RWPE1 (cell line): ENCODE data around the gene GPR107.

Experiments
- CTCF ChIA-PET: fragments of 350-600 bp; sonication (Branson Sonifier 250); formaldehyde crosslinking; extraction: SDS; loops from one replicate; lab custom pipeline; 2021; lab: Yijun Ruan, JAX
- POLR2A ChIA-PET: fragments of 400-600 bp; formaldehyde crosslinking; extraction: SDS; loops from one replicate; lab custom pipeline; 2020; ENCODE audit warnings: antibody characterized with exemption; ENCODE audit not compliant: low non-redundant PET; lab: Yijun Ruan, JAX
- DNase-seq: peaks from one replicate; pipeline ENCODE4 v3.0.0; 2012; ENCODE audit warnings: low spot score
- H3K27ac ChIP-seq: fragments of 450-650 bp; 2 replicates; pipeline ENCODE4 v1.5.1; 2017
- TF ChIP-seq, protein P1 (sequence below): fragments of 450-650 bp; conservative IDR thresholded peaks from 2 replicates; pipeline ENCODE4 v1.5.1; 2017; ENCODE audit warnings: low read depth, mild to moderate bottlenecking

GPR107 gene

DNA sequence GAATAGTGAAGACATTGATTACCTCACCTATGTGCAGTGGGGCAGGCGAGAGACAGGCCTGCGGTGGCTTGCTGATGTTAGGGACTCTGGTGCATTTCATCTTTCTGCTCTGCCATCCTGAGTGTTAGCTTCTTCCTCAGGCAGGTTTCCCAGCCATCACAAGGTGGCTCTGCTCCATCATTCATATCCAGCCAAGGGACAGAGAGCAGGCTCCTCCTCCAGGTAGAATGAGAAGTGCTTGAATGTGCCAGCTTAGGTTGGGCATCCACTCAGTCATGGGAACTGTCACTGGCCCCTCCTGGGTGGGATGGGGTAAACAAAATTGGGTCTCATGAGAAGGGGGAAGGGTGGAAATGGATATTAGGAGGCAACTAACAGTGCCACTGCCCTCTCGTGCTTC lies 24.8 kb downstream of the GPR107 start:
- ChIA-PET POLR2A (no interaction called here), CTCF (interaction anchor here (0.6 to 1.0 kb wide), 2 partner anchors 192 to 256 kb away, joined by 3 to 6 read pairs; no protein-coding TSS in a partner anchor)
- H3K27ac ChIP-seq, result no peak overlapping the region
- TF ChIP-seq, protein P1, sequence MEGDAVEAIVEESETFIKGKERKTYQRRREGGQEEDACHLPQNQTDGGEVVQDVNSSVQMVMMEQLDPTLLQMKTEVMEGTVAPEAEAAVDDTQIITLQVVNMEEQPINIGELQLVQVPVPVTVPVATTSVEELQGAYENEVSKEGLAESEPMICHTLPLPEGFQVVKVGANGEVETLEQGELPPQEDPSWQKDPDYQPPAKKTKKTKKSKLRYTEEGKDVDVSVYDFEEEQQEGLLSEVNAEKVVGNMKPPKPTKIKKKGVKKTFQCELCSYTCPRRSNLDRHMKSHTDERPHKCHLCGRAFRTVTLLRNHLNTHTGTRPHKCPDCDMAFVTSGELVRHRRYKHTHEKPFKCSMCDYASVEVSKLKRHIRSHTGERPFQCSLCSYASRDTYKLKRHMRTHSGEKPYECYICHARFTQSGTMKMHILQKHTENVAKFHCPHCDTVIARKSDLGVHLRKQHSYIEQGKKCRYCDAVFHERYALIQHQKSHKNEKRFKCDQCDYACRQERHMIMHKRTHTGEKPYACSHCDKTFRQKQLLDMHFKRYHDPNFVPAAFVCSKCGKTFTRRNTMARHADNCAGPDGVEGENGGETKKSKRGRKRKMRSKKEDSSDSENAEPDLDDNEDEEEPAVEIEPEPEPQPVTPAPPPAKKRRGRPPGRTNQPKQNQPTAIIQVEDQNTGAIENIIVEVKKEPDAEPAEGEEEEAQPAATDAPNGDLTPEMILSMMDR, result no peak
- DNase-seq, result no peak

DNA sequence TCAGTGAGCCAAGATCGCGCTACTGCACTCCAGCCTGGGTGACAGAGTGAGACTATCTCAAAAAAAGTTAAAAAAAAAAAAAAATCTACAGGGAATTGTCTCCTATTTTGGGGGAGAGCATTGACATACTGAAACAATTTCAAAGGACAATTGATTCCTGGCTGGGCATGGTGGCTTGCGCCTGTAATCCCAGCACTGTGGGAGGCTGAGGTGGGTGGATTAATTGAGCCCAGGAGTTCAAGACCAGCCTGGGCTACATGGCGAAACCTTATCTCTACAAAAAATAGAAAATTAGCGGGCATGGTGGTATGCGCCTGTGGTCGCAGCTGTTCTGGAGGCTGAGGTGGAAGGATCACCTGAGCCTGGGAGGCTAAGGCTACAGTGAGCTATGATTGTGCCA lies 30.6 kb downstream of the GPR107 start:
- TF ChIP-seq, protein P1, result no peak
- POLR2A ChIA-PET, result no interaction called here
- DNase-seq, result no peak
- CTCF ChIA-PET, result no interaction called here
- H3K27ac ChIP-seq, result no peak overlapping the region

DNA sequence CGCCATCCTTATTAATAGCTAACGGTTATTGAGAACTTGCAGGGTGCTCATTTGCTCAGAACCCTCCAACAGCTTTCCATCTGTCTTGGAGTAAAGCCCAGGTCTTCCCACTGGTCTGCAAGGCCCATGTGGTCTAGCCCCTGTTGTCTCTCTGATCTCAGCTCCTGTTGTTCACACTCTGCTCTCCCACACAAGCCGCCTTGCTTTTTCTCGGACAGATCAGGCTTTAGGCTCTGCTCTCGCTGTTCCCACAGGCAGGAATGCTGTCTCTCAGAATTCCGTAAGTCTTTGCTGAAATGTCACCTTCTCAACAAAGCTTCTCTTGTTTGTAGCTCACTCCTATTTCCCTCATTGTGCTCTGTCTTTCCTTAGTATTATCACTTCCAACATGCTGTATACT lies 34.3 kb downstream of the GPR107 start:
- TF ChIP-seq, protein P1, result no peak
- POLR2A ChIA-PET, result no interaction called here
- CTCF ChIA-PET, result no interaction called here
- H3K27ac ChIP-seq, result no peak overlapping the region
- no peak for DNase-seq

DNA sequence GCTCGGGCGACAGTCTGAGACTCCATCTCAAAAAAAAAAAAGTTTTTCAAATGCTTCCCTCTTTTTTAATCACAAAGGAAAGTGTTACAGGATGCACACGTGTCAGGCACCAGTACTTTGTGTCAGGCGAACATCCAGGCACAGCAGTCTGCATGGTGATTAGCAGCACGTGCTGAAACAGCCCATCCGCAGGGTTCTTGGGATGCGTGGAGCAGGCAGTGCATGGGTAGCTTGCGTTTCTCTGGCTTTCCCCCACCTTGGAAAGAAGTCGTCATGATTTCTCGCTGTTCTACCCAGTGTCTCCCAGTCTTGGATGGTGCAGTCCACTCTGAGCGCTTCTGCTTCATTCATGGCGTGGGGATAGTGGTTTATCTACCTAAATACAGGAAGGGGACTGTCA lies 35.4 kb downstream of the GPR107 start:
- TF ChIP-seq, protein P1, result no peak
- POLR2A ChIA-PET, result no interaction called here
- CTCF ChIA-PET, result interaction anchor here (0.8 kb wide), 1 partner anchor 9 kb away, joined by 4 read pairs; no protein-coding TSS in a partner anchor
- no peak for DNase-seq
- H3K27ac ChIP-seq, result no peak overlapping the region

DNA sequence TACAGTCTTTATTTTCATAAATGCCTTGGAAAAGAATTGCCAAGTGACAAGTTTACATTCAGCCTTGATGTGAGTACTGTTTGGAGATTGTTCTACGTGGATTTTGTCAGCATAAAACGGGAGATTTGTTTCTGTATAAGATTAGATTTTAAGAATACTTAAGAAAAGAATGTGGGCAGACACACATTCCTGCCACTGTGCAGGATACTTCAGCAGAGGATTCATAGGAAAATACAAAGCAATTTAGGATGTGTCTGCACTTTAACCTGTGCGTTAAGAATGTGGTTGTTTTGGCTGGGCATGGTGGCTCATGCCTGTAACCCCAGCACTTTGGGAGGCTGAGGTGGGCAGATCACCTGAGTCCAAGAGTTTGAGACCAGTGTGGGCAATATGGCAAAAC lies 37.2 kb downstream of the GPR107 start:
- POLR2A ChIA-PET, result no interaction called here
- CTCF ChIA-PET, result interaction anchor here (0.6 to 0.8 kb wide), 2 partner anchors 63 to 151 kb away, joined by 3 read pairs; no protein-coding TSS in a partner anchor

DNA sequence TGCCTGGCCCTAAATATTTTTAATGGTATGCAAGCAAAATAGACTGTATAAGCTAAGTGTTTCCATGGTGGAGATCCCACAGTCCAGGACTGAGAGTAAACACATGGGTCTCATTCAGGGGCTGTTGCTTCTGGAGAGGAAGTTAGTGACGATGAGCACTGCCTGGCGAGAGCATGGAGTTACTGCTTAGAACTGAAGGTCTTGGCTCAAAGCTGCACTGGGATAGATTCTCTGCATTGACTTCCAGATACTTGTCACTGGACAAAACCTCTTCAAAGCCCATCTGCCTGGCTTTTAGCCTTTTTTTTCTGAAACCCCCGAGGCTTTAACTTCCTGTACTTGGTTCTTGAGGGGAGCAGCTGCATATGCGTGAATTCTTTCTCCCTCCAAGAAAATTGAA lies 39.2 kb downstream of the GPR107 start:
- no peak overlapping the region for H3K27ac ChIP-seq
- TF ChIP-seq, protein P1, result no peak
- DNase-seq, result no peak
- CTCF ChIA-PET, result interaction anchor here (0.7 kb wide), 1 partner anchor 340 kb away, joined by 3 read pairs; the partner anchor contains the start of gene PTGES
- POLR2A ChIA-PET, result interaction anchor here (0.6 kb wide), 1 partner anchor 40 kb away, joined by 3 read pairs; no protein-coding TSS in a partner anchor

More for the DNA sequence above, 37.2 kb downstream of the GPR107 start:
- no peak for DNase-seq
- TF ChIP-seq, protein P1, result no peak
- H3K27ac ChIP-seq, result no peak overlapping the region

DNA sequence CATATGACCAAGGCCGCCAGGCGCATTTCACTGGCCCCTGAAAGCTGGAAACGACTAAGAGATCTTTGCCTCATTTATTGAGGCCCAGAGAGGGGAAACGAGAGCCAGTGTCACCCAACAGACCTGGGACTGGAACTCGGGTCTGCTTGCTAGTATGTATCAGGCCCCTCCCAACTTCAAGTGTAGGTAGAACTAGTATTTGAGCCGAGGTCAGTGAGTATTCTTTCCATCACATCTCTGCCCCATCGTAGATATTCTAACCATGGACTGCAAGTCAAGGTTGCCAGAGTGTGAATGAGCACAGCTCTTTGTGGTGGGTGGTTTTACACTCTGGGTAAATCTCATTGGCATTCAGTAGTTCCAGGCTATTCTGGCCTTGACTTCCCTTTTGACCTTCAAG lies 42.2 kb downstream of the GPR107 start:
- ChIA-PET CTCF (no interaction called here), POLR2A (no interaction called here)
- no peak overlapping the region for H3K27ac ChIP-seq

More for the DNA sequence above, 42.2 kb downstream of the GPR107 start:
- TF ChIP-seq, protein P1, result no peak
- no peak for DNase-seq
